SU-DHL-6 (cell line): Measurements from ENCODE around the gene HUS1.

Source experiments
- EZH2phosphoT487 ChIP-seq: fragments of 200-600 bp; sonication (generic), shearing (Covaris generic); conservative IDR thresholded peaks from 2 replicates; pipeline ENCODE4 v1.6.1; 2018; ENCODE audit warnings: mild to moderate bottlenecking, antibody characterized with exemption, low read length, moderate library complexity, mixed read lengths
- TF ChIP-seq, protein P1 (sequence below): fragments of 200-600 bp; sonication (generic); IDR thresholded peaks from one replicate; pipeline ENCODE4 v1.5.1; 2017; ENCODE audit warnings: antibody characterized with exemption, mild to moderate bottlenecking, low read length, moderate library complexity; ENCODE audit not compliant: insufficient read depth, poor library complexity, severe bottlenecking

DNA sequence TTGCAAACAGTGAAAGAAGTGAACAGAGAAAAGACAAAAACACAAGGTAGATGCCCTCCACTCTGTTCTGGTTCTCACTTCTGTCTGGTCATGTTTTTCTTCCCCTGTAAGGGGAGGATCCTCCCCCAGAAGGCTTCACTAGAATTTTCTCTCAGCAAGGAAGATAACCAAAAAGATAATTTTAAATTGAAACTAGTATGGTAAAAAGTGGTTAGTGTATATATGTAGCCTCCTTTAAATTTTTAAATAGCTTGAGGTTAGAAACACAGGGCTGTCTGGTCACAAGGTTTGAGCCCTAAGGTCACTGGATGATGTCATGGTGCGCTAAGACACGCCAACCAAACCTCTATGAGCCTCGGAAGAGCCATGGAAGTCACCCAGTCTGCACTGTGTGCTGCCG lies 25.6 kb downstream of the HUS1 start:
- TF ChIP-seq, protein P1, sequence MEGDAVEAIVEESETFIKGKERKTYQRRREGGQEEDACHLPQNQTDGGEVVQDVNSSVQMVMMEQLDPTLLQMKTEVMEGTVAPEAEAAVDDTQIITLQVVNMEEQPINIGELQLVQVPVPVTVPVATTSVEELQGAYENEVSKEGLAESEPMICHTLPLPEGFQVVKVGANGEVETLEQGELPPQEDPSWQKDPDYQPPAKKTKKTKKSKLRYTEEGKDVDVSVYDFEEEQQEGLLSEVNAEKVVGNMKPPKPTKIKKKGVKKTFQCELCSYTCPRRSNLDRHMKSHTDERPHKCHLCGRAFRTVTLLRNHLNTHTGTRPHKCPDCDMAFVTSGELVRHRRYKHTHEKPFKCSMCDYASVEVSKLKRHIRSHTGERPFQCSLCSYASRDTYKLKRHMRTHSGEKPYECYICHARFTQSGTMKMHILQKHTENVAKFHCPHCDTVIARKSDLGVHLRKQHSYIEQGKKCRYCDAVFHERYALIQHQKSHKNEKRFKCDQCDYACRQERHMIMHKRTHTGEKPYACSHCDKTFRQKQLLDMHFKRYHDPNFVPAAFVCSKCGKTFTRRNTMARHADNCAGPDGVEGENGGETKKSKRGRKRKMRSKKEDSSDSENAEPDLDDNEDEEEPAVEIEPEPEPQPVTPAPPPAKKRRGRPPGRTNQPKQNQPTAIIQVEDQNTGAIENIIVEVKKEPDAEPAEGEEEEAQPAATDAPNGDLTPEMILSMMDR: no peak
- TF ChIP-seq EZH2phosphoT487: no peak
